Ramos (cell line): ENCODE results near the gene DIP2B.

ENCODE experiments used
- in situ Hi-C: fragments of 300-500 bp; cut with MboI; formaldehyde crosslinking; loops from one replicate; pipeline ENCODE4 v1.14.3; 2022; ENCODE audit warnings: low sequenced_read_pairs; ENCODE audit not compliant: unreplicated experiment

The DIP2B gene

GRCh38 chr12:50633955-50634354 is 129.2 kb downstream of the DIP2B start:
- in situ Hi-C loops: no loop called here

- in situ Hi-C loops: no loop called here
Observed at GRCh38 chr12:50634379-50634778, 129.6 kb downstream of the DIP2B start.

DNA sequence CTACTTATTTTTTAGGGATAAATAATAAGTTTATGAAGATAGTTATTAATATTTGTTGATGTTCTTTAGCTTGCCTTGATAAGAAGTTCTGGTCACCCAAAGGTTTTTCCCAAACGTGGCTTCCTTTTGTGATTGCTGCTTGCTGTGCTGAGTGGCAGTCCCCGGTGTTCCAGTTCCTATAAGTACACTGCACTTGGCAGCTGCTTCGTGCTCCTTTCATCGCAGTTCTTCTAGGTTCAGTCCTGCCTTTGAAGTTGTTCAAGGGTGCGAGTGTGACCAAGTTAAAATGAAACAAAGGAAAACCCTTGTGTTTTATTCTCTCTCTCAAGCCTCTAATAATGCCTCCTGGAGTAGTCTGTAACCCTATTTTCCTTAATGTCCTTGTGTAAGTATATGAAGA is 130.6 kb downstream of the DIP2B start:
- in situ Hi-C loops: no loop called here

- in situ Hi-C loops: no loop called here
Observed at GRCh38 chr12:50635857-50636256, 131.1 kb downstream of the DIP2B start.

- in situ Hi-C loops: no loop called here
Observed at GRCh38 chr12:50636505-50636904, 131.7 kb downstream of the DIP2B start.

DNA sequence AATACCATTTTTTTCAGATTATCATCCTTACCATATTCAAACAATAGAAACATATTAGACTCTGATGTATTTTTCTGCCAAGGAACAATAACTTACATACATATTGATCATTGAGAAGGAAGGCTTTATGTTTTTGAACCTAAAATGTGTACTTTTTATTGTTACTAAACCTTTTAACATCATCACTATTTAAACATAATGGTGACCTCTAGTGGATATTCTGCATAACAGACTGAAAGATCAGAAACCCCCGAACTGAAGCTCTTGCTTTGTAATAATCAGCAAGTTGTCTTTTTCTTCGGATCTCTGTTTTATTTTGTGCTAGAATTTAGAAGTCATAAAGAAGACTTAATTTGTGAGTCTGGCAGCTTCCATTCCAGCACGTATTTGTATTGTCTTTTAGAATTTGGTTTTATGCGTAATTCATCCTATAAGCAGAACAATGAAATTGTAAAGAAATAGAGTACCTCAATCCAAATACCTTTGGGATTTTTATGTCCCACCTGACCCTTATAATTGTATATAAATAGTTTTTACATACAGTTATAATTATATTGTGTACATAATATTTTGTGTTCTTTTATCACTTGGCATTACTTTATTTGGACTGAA is 133.2 kb downstream of the DIP2B start:
- in situ Hi-C loops: no loop called here

- in situ Hi-C loops: no loop called here
Observed at GRCh38 chr12:50638482-50638880, 133.7 kb downstream of the DIP2B start.

DNA sequence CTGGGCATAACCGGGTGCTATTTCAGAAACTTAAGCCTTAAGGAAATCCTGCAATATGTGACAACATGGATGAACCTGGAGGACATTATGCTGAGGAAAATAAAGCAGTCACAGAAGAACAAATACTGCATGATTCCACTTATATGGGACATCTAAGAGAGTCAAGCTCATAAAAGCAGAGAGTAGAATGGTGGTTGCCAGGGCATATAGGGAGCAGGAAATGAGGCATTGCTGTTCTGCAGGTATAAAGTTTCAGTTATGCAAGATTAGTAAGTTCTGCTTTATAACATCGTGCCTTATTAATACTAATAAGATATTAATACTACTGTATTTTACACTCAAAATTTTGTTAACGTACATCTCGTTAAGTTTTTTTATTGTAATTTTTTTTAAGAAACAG is 134.9 kb downstream of the DIP2B start:
- in situ Hi-C loops: loop anchor here (5.0 kb wide), 1 partner anchor 137 kb away; the partner anchor contains the start of gene DIP2B

GRCh38 chr12:50640321-50640939 is 135.6 kb downstream of the DIP2B start:
- in situ Hi-C loops: loop anchor here (5.0 kb wide), 1 partner anchor 138 kb away; the partner anchor contains the start of gene DIP2B

- in situ Hi-C loops: loop anchor here (5.0 kb wide), 1 partner anchor 139 kb away; the partner anchor contains the start of gene DIP2B
Observed at GRCh38 chr12:50641566-50641965, 136.8 kb downstream of the DIP2B start.

GRCh38 chr12:50642035-50642451 is 137.3 kb downstream of the DIP2B start:
- in situ Hi-C loops: loop anchor here (5.0 kb wide), 1 partner anchor 140 kb away; the partner anchor contains the start of gene DIP2B

GRCh38 chr12:50642761-50643160 is 138.0 kb downstream of the DIP2B start:
- in situ Hi-C loops: loop anchor here (5.0 kb wide), 1 partner anchor 140 kb away; the partner anchor contains the start of gene DIP2B

DNA sequence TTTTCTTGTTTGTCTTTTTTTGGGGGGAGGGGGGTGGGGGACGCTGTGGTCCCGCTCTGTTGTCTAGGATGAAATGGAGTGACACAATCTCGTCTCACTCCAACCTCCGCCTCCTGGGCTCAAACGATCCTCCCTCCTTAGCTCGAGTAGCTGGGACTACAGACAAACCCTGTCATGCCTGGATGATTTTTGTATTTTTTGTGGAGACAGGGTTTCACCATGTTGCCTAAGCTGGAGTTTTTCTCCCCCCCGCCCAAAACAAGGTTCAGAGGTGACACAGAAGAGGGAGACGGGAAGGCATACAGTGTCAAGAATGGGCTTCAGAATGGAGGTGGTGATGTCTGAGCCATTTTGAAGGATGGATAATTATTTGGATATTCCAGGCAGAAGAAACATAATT is 142.2 kb downstream of the DIP2B start:
- in situ Hi-C loops: no loop called here

DNA sequence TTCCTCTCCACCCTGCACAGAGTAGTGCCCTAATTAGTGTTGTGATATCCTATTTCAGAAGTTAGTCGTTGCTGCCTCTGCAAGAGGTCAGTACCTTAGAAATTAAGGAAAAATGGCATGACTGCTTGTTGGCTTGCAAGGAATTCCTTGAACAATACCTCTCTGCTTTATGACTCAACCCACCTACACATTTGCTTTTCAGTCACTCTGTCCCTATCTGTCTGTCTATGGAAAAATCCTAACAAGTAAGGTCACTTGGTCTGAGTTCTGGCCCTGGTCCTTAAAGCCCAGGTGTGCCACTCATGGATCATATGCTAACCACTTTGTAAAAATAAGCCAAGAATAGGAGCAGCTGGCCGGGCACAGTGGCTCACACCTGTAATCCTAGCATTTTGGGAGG is 142.7 kb downstream of the DIP2B start:
- in situ Hi-C loops: no loop called here

GRCh38 chr12:50650285-50650684 is 145.5 kb downstream of the DIP2B start:
- in situ Hi-C loops: no loop called here

DNA sequence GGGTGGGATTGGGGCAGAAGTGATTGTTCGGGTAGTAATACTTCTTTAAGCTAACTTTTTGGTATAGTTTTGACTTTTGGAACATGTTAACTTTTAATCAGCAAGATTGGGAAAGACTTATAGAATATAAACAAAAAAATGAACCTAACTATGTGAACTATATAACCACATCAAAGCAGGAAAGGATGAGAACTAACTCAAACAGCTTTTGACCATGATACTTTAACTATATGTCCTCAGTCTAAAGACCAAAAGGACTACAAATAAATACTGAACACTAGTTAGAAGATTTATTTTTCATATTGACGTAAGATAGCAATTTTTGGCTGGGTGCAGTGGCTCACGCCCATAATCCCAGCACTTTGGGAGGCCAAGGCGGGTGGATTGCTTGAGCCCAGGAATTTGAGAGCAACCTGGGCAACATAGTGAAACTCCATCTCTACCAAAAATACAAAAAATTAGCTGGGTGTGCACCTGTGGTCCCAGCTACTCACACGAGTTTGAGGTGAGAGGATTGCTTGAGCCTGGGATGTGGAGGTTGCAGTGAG is 150.7 kb downstream of the DIP2B start:
- in situ Hi-C loops: no loop called here

DNA sequence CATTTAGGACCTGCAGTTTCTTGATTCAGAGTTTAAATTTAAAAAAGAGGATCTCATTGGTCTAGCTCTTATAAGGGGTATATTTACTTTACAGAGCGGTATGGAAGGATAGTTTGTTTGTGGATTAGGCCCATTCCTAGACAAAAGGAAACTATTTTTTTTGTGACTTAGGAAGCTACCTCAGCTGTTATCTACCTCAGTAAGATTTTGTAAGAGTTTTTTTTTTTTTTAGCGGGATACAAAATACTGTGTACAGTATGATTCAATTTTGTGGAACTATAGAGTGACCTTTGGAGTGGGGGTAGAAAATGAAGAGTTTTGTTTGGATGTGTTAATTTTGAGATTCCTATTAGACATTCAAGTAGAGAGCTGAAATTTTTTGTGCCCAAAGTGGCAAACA is 154.5 kb downstream of the DIP2B start:
- in situ Hi-C loops: no loop called here

DNA sequence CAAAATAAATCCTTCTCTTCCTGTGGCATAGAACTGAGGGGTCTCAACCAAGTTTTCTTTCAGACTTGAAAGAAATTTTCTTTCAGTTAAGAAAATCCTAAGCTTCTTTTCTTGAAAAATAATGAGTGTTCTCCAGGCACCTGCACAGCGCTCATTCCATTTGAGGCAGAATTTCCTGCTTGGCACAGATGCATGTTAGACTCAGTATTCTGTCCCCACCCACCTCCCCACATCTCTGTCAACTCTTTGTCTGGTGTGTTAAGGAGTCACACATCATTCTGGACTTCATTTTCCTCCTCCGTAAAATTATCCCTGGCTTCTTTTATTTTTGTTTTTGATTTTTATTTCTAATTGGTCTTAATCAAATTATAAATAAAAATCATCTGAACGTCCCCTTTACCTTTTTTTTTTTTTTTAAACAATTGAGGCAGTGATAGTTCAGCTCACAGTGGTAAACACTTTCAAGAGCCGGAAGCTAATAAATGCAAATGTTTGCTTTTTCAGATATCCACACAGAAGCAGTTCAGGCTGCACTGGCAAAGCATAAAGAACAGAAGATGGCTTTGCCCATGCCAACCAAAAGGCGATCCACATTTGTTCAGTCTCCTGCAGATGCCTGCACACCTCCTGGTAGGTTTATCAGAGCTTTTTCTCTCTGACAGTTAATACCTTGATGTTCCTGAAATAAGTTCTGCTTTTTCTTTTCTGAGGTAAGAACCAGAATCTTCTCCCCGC is 155.1 kb downstream of the DIP2B start:
- in situ Hi-C loops: no loop called here

GRCh38 chr12:50660425-50660822 is 155.6 kb downstream of the DIP2B start:
- in situ Hi-C loops: no loop called here

- in situ Hi-C loops: no loop called here
Observed at GRCh38 chr12:50661300-50662115, 156.7 kb downstream of the DIP2B start.
